IMR-90 (cell line): Measurements from ENCODE around the gene KDELR3. TPM values are rescaled to one million over a fixed set of nuclear protein-coding genes. Genes with fewer than 3 reads are reported as not detected.

Source experiments
- SMC3 ChIP-seq: fragments of 150-350 bp; IDR thresholded peaks from 2 replicates; pipeline ENCODE4 v1.6.1; 2016; ENCODE audit warnings: low read depth, mild to moderate bottlenecking, antibody characterized with exemption, low read length, moderate library complexity
- polyA plus RNA-seq, 3 experiments: library from polyadenylated mRNA; depleted of rRNA; stranded (reverse); fragments of >200 nt; gene quantifications; 2 replicates each; pipeline ENCODE4 v1.2.3, GENCODE V29; 2012; ENCODE audit warnings: low replicate concordance in 1 of 3
- total RNA-seq: library from RNA; depleted of rRNA; stranded (reverse); fragments of >200 nt; gene quantifications from 2 replicates; pipeline ENCODE4 v1.2.3, GENCODE V29; 2012
- TF ChIP-seq, protein P1 (sequence below): conservative IDR thresholded peaks from 2 replicates; pipeline ENCODE4 v1.5.1; 2012; ENCODE audit warnings: mild to moderate bottlenecking, low read depth, low read length, improper control_type of control experiment

KDELR3 gene
- total and polyA plus RNA-seq, 2 of the 4 experiments (the other 2 are of a cell fraction) = 129 to 224 TPM

DNA sequence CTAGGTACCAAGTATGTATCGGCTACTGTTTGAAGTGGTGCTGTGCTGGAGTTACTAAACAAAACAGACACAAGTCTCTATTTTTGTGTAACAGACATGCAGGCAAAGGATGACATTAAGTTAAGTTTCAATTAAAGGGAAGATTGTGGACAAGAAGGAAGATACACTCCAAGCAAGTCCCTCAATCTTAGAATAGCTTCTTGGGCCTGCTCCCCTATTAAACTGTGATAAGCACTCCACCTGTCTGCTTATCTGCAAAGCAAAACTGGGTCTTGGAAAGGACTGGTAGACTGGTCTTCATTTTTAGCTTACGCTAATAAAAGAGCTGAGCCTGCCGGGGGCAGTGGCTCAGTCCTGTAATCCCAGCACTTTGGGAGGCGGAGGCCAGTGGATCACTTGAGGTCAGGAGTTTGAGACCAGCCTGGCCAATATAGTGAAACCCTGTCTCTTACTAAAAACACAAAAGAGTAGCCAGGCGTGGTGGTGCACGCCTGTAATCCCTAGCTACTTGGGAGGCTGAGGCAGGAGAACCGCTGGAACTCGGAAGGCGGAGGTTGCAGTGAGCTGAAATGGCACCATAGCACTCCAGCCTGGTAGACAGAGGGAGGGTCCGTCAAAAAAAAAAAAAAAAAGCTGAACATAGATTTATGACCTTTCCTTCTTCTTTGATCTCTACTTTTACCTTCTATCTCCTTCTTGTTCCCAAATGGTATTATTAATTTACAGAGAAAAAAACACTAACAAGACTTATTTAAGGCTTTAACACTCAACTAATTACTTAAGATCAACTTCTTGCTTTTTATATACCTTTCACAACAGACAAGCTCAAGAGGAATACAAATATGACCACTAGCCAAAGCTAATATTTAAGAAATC is 34.1 kb downstream of the KDELR3 start (continued):
- TF ChIP-seq, protein P1, sequence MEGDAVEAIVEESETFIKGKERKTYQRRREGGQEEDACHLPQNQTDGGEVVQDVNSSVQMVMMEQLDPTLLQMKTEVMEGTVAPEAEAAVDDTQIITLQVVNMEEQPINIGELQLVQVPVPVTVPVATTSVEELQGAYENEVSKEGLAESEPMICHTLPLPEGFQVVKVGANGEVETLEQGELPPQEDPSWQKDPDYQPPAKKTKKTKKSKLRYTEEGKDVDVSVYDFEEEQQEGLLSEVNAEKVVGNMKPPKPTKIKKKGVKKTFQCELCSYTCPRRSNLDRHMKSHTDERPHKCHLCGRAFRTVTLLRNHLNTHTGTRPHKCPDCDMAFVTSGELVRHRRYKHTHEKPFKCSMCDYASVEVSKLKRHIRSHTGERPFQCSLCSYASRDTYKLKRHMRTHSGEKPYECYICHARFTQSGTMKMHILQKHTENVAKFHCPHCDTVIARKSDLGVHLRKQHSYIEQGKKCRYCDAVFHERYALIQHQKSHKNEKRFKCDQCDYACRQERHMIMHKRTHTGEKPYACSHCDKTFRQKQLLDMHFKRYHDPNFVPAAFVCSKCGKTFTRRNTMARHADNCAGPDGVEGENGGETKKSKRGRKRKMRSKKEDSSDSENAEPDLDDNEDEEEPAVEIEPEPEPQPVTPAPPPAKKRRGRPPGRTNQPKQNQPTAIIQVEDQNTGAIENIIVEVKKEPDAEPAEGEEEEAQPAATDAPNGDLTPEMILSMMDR = no peak
- no peak for TF ChIP-seq SMC3
